Measurements from ENCODE around the gene CRADD.
"Not testable (repeated sequence)": the region's sequence is repeated elsewhere in the genome, so short reads cannot be mapped to it uniquely, and the experiment has no call there.

Gene CRADD

GRCh38 chr12:93788853-93789252 is 111.7 kb downstream of the CRADD start:
- DNase-seq: no peak

- DNase-seq: no peak
Measured at GRCh38 chr12:93789767-93790166, 112.6 kb downstream of the CRADD start.

GRCh38 chr12:93790472-93791152 is 113.4 kb downstream of the CRADD start:
- DNase-seq: no peak

GRCh38 chr12:93793007-93793406 is 115.8 kb downstream of the CRADD start:
- DNase-seq: no peak

- no peak for DNase-seq
Measured at GRCh38 chr12:93793983-93794382, 116.8 kb downstream of the CRADD start.

GRCh38 chr12:93794738-93795137 is 117.6 kb downstream of the CRADD start:
- no peak for DNase-seq

- no peak for DNase-seq
Measured at GRCh38 chr12:93795352-93795751, 118.2 kb downstream of the CRADD start.

- DNase-seq: no peak
Measured at GRCh38 chr12:93796729-93797128, 119.6 kb downstream of the CRADD start.

- DNase-seq: no peak
Measured at GRCh38 chr12:93798279-93799151, 121.3 kb downstream of the CRADD start.

- not testable (repeated sequence) for DNase-seq
Measured at GRCh38 chr12:93801666-93802065, 124.5 kb downstream of the CRADD start.

GRCh38 chr12:93802293-93802692 is 125.1 kb downstream of the CRADD start:
- DNase-seq: no peak

- DNase-seq: no peak
Measured at GRCh38 chr12:93802698-93803423, 125.7 kb downstream of the CRADD start.

GRCh38 chr12:93803424-93803807 is 126.2 kb downstream of the CRADD start:
- no peak for DNase-seq

- no peak for DNase-seq
Measured at GRCh38 chr12:93804392-93805179, 127.4 kb downstream of the CRADD start.

- DNase-seq: no peak
Measured at GRCh38 chr12:93805736-93806141, 128.6 kb downstream of the CRADD start.

GRCh38 chr12:93807354-93807753 is 130.2 kb downstream of the CRADD start:
- DNase-seq: no peak

GRCh38 chr12:93808169-93808899 is 131.2 kb downstream of the CRADD start:
- no peak for DNase-seq

GRCh38 chr12:93812626-93813025 is 135.5 kb downstream of the CRADD start:
- no peak for DNase-seq

GRCh38 chr12:93813186-93813585 is 136.0 kb downstream of the CRADD start:
- DNase-seq: no peak

- no peak for DNase-seq
Measured at GRCh38 chr12:93813972-93814821, 137.0 kb downstream of the CRADD start.

GRCh38 chr12:93818488-93819049 is 141.4 kb downstream of the CRADD start:
- DNase-seq: no peak
